K562 (cell line): ENCODE measurements around the gene COL4A2. TPM values are rescaled to one million over a fixed set of nuclear protein-coding genes. Genes with fewer than 3 reads are reported as not detected.

Source experiments
- ATAC-seq: fragments of 200-7000 bp; cut with Tn5 transposase; 3 replicates; pipeline ENCODE4 v1.9.1; 2020; ENCODE audit warnings: moderate library complexity
- BruUV-seq: library from RNA; stranded (reverse); fragments of 400-500 nt; replicated peaks from 2 replicates; lab custom pipeline; 2021; lab: Mats Ljungman, UMichigan
- CTCF ChIA-PET: fragments of 300-600 bp; formaldehyde crosslinking; extraction: SDS; loops from one replicate; lab custom pipeline; 2021; ENCODE audit warnings: low intra/inter-chr PET ratio; lab: Yijun Ruan, JAX
- POLR2A ChIA-PET: fragments of 300-600, 350-650 bp; sonication (Branson Sonifier 250); formaldehyde crosslinking; extraction: SDS; loops from one replicate; lab custom pipeline; 2021; ENCODE audit warnings: antibody characterized with exemption, inconsistent platforms; lab: Yijun Ruan, JAX
- DNase-seq, 4 experiments: peaks; one replicate each; pipeline versions ENCODE4 v3.0.0 to v3.0.0-alpha.2; 2011 to 2018; ENCODE audit warnings: low spot score in 3 of 4, mixed read lengths in 3 of 4; ENCODE audit errors: extremely low read depth in 1 of 4
- FAIRE-seq: peaks from 2 replicates; lab custom pipeline; 2011; peaks lifted over from hg19 to GRCh38; lab: Jason Lieb, UNC
- H2AFZ ChIP-seq: 2 replicates; pipeline ENCODE4 v1.6.0; 2011; ENCODE audit warnings: low read depth, low read length, control low read depth, inconsistent platforms
- H3K27ac ChIP-seq: fragments of 200-600 bp; 3 replicates; pipeline ENCODE4 v1.8.0; 2011; ENCODE audit warnings: low read depth, mild to moderate bottlenecking, control low read depth, inconsistent platforms, low read length, moderate library complexity, mixed read lengths; ENCODE audit errors: extremely low read depth
- H3K27me3 ChIP-seq, 2 experiments: fragments of 300-600 bp in 1 of 2; 2 replicates in 1 of 2; 3 replicates in 1 of 2; pipeline versions ENCODE4 v1.6.0 to v1.8.0; 2011; ENCODE audit warnings: inconsistent platforms in 2 of 2, low read length in 2 of 2, mild to moderate bottlenecking in 1 of 2, mixed read lengths in 1 of 2, moderate library complexity in 1 of 2; ENCODE audit not compliant: control insufficient read depth in 2 of 2, insufficient read depth in 2 of 2
- H3K36me3 ChIP-seq: fragments of 300-600 bp; 3 replicates; pipeline ENCODE4 v1.8.0; 2011; ENCODE audit warnings: mild to moderate bottlenecking, low read length, inconsistent platforms; ENCODE audit not compliant: control insufficient read depth, insufficient read depth
- H3K4me1 ChIP-seq, 2 experiments: fragments of 200-600 bp in 1 of 2; replicated peaks in 1 of 2; 2 replicates in 1 of 2; 3 replicates in 1 of 2; pipeline versions ENCODE4 v1.5.1 to v1.8.0; 2011; ENCODE audit warnings: inconsistent platforms in 2 of 2, low read length in 2 of 2, mild to moderate bottlenecking in 1 of 2, mixed read lengths in 1 of 2, moderate library complexity in 1 of 2; ENCODE audit not compliant: control insufficient read depth in 2 of 2, insufficient read depth in 2 of 2
- H3K4me2 ChIP-seq: 2 replicates; pipeline ENCODE4 v1.6.1; 2011; ENCODE audit warnings: low read length, control low read depth, inconsistent platforms, mixed read lengths; ENCODE audit not compliant: insufficient read depth
- H3K4me3 ChIP-seq: fragments of 200-600 bp; sonication (generic), shearing (Covaris generic); 2 replicates; pipeline ENCODE4 v1.5.1; 2016; ENCODE audit warnings: control low read depth, inconsistent platforms
- H3K79me2 ChIP-seq: fragments of 200-600 bp; 3 replicates; pipeline ENCODE4 v1.8.0; 2011; ENCODE audit warnings: low read length, inconsistent platforms; ENCODE audit not compliant: control insufficient read depth, insufficient read depth
- H3K9ac ChIP-seq, 2 experiments: 2 replicates each; pipeline versions ENCODE4 v1.6.0 to v1.6.1; 2011; ENCODE audit warnings: low read depth in 2 of 2, low read length in 2 of 2, control low read depth in 1 of 2, inconsistent platforms in 1 of 2, mild to moderate bottlenecking in 1 of 2, mixed read lengths in 1 of 2; ENCODE audit not compliant: insufficient read depth in 1 of 2
- H3K9me1 ChIP-seq: one replicate; pipeline ENCODE4 v1.6.0; 2011; ENCODE audit warnings: inconsistent platforms, mild to moderate bottlenecking, low read length, moderate library complexity; ENCODE audit not compliant: control insufficient read depth, insufficient read depth
- H3K9me3 ChIP-seq: replicated peaks from 2 replicates; pipeline ENCODE4 v1.5.1; 2011; ENCODE audit warnings: low read depth, low read length, inconsistent platforms; ENCODE audit not compliant: control insufficient read depth, insufficient read depth
- H4K20me1 ChIP-seq: replicated peaks from 2 replicates; pipeline ENCODE4 v1.6.1; 2011; ENCODE audit warnings: low read length, inconsistent platforms, mixed read lengths; ENCODE audit not compliant: control insufficient read depth, insufficient read depth
- CXXC5 ChIP-seq: fragments of 250-450 bp; sonication (Bioruptor Pico); IDR thresholded peaks from 2 replicates; pipeline ENCODE4 v1.8.0; 2022; ENCODE audit warnings: inconsistent platforms, mild to moderate bottlenecking, moderate library complexity
- POLR3A ChIP-seq: IDR thresholded peaks from 2 replicates; pipeline ENCODE4 v1.6.1; 2011; ENCODE audit warnings: borderline replicate concordance, mild to moderate bottlenecking, moderate library complexity; ENCODE audit not compliant: insufficient read length, insufficient read depth; ENCODE audit errors: extremely low read depth
- RBM34 ChIP-seq: fragments of 200-400 bp; formaldehyde crosslinking; IDR thresholded peaks from 2 replicates; pipeline ENCODE4 v1.6.1; 2018; ENCODE audit warnings: low read length, borderline replicate concordance; ENCODE audit not compliant: insufficient read depth
- SPI1 ChIP-seq: IDR thresholded peaks from 2 replicates; pipeline ENCODE4 v1.6.1; 2011; ENCODE audit warnings: low read depth, low read length, control low read depth, borderline replicate concordance
- ZNF277 ChIP-seq: fragments of 250-450 bp; sonication (Bioruptor Pico); IDR thresholded peaks from 2 replicates; pipeline ENCODE4 v1.8.0; 2022; ENCODE audit warnings: inconsistent platforms, mild to moderate bottlenecking, moderate library complexity, borderline replicate concordance
- ZNF3 ChIP-seq: fragments of 250-450 bp; sonication (Bioruptor Pico); IDR thresholded peaks from 2 replicates; pipeline ENCODE4 v1.5.0; 2021; ENCODE audit warnings: mild to moderate bottlenecking, moderate library complexity
- WGBS: fragments of 100-300 bp; shearing (Covaris generic); methylation state at CpG from one replicate; pipeline ENCODE4 v1.1.6; 2016; ENCODE audit warnings: low coverage, mixed read lengths; ENCODE audit not compliant: insufficient coverage; ENCODE audit errors: missing lambda C conversion rate; 5-methylcytosine and 5-hydroxymethylcytosine counted together
- in situ Hi-C: fragments of 300-500 bp; cut with MboI; formaldehyde crosslinking; loops from 4 replicates; pipeline ENCODE4 v1.15.0; 2018; ENCODE audit warnings: inconsistent platforms, mixed read lengths
- intact Hi-C: fragments of 100-400 bp; cut with micrococcal nuclease; formaldehyde crosslinking; loops from 2 replicates; pipeline ENCODE4 v1.14.2; 2022
- polyA plus RNA-seq, 8 experiments: library from polyadenylated mRNA; depleted of rRNA in 4 of 8; stranded (reverse) in 5 of 8; unstranded in 3 of 8; fragments of >200 nt; fragmentation: Nextera tagmentation in 2 of 8; fragmentation: Illumina TruSeq in 1 of 8; extraction: Ambion mirVana in 2 of 8; extraction: Trizol in 1 of 8; gene quantifications; 2 replicates each; pipeline versions ENCODE4 v1.2.1 to v1.2.3, GENCODE V29; 2011 to 2014; ENCODE audit warnings: inconsistent platforms in 1 of 8, missing spikeins in 1 of 8
- total RNA-seq, 7 experiments: library from RNA; depleted of rRNA in 6 of 7; stranded (reverse); fragments of >200 nt in 6 of 7; fragmentation: Illumina TruSeq in 2 of 7; extraction: Trizol in 2 of 7; gene quantifications; 2 replicates each; pipeline versions ENCODE4 v1.2.1 to v1.2.3, GENCODE V29; 2011 to 2021; ENCODE audit warnings: low replicate concordance in 1 of 7

COL4A2 gene
- total and polyA plus RNA-seq, 9 of the 15 experiments (the other 6 are each of a cell fraction or from before 2014, with no cell fraction given): 0.13 to 15.2 (median 8.1) TPM

GRCh38 chr13:110286833-110287819, 20.0 kb upstream of the COL4A2 start:
- no peak for DNase-seq
- Histone ChIP-seq H3K27ac (no peak overlapping the region), H3K9me1 (no peaks in the 10 kb centered on the region), H3K9me3 (no peaks in the 10 kb centered on the region), H4K20me1 (no peaks in the 10 kb centered on the region), H2AFZ (no peak overlapping the region), H3K4me2 (no peak overlapping the region), H3K4me1 (no peaks in the 10 kb centered on the region), H3K4me3 (no peak overlapping the region), H3K9ac (no peak overlapping the region), H3K79me2 (no peaks in the 10 kb centered on the region), H3K36me3 (no peaks in the 10 kb centered on the region)
- BruUV-seq: no TSS peak
- in situ Hi-C loops: no loop called here
- POLR2A ChIA-PET: interaction anchor here (0.5 to 0.6 kb wide), 2 partner anchors 9 to 55 kb away, joined by 3 read pairs; no protein-coding TSS in a partner anchor
- 0% methylated on average over 19 of the region's 21 CpGs for WGBS
- no peak for ATAC-seq
- FAIRE-seq: no peak
- CTCF ChIA-PET: no interaction called here
- intact Hi-C loops: no loop called here
- TF ChIP-seq ZNF277 (CRISPR knock-in tag) (no peak), RBM34 (no peak), SPI1 (no peak), CXXC5 (CRISPR knock-in tag) (no peak), POLR3A (no peak), ZNF3 (CRISPR knock-in tag) (no peak)
- TF ChIP-seq, all 486 proteins: peak for 0
- H3K27me3 ChIP-seq: peaks cover 0 to 11% of the 10 kb centered on the region in 2 experiments; a peak in 3 of 5 replicates
